ENCODE results near the gene DEGS1. TPM values are rescaled to one million over a fixed set of nuclear protein-coding genes. Genes with fewer than 3 reads are reported as not detected.

The DEGS1 gene
- total and polyA plus RNA-seq, 12 donors = 24.5 to 77.4 (median 48.2) TPM

GRCh38 chr1:224182057-224182865, 779 bp upstream of the DEGS1 start:
- H3K36me3 ChIP-seq (replicated peaks in 1 of 2) = no peaks in the 10 kb centered on the region
- H3K27ac ChIP-seq = peak overlapping the region; percentile 67 to 99 (median 90)
- no peaks in the 10 kb centered on the region for H3K27me3 ChIP-seq
- intact Hi-C loops (cut with DNase I) = no loop called here
- no peak for DNase-seq
- no peaks in the 10 kb centered on the region for H3K9me3 ChIP-seq (replicated peaks in 1 of 3)
- peaks cover 9 to 18% of the 10 kb centered on the region in 2 donors for H3K4me1 ChIP-seq (replicated peaks in 1 of 2)
- 63 to 73% (median 67%) methylated on average over 22 of the region's 22 CpGs for WGBS, 4 donors
- no peak for TF ChIP-seq CTCF (IDR thresholded peaks at IDR 0.05)
- no peak for TF ChIP-seq POLR2A (IDR thresholded peaks at IDR 0.05)
- H3K4me3 ChIP-seq = peak overlapping the region; percentile 56 to 98 (median 74)

GRCh38 chr1:224183591-224184312, 712 bp downstream of the DEGS1 start:
- H3K4me1 ChIP-seq (replicated peaks in 1 of 2) = peaks cover 9 to 18% of the 10 kb centered on the region in 2 donors
- peak overlapping the region; percentile 54 to 99 (median 90) for H3K27ac ChIP-seq
- 1 to 3% (median 1%) methylated on average over 6 to 53 of the region's 53 CpGs for WGBS, 4 donors
- peak; percentile 50 to 65 (median 58) for DNase-seq
- no peaks in the 10 kb centered on the region for H3K27me3 ChIP-seq
- no peaks in the 10 kb centered on the region for H3K9me3 ChIP-seq (replicated peaks in 1 of 3)
- intact Hi-C loops (cut with DNase I) = no loop called here
- H3K4me3 ChIP-seq = peak overlapping the region; percentile 56 to 98 (median 74)
- TF ChIP-seq POLR2A (IDR thresholded peaks at IDR 0.05) = no peak
- H3K36me3 ChIP-seq (replicated peaks in 1 of 2) = no peaks in the 10 kb centered on the region

GRCh38 chr1:224185208-224185607, 2.2 kb downstream of the DEGS1 start:
- Histone ChIP-seq H3K4me3 (no peak overlapping the region), H3K36me3 (replicated peaks in 1 of 2) (peaks cover 0 to 3% of the 10 kb centered on the region in 2 donors), H3K9me3 (replicated peaks in 1 of 3) (no peaks in the 10 kb centered on the region), H3K27ac (no peak overlapping the region), H3K27me3 (no peaks in the 10 kb centered on the region), H3K4me1 (replicated peaks in 1 of 2) (peaks cover 9 to 18% of the 10 kb centered on the region in 2 donors)
- intact Hi-C loops (cut with DNase I) = no loop called here
- no peak for DNase-seq
- 92 to 98% (median 96%) methylated on average over 8 of the region's 8 CpGs for WGBS, 4 donors
- no peak for TF ChIP-seq POLR2A (IDR thresholded peaks at IDR 0.05)
- no peak for TF ChIP-seq CTCF (IDR thresholded peaks at IDR 0.05)

- intact Hi-C loops (cut with DNase I) = no loop called here
- peaks cover 4 to 11% of the 10 kb centered on the region in 2 donors for H3K4me1 ChIP-seq (replicated peaks in 1 of 2)
Measured at GRCh38 chr1:224188286-224188685, 5.2 kb downstream of the DEGS1 start.

More at GRCh38 chr1:224188286-224188685, 5.2 kb downstream of the DEGS1 start:
- Histone ChIP-seq H3K27me3 (no peaks in the 10 kb centered on the region), H3K9me3 (replicated peaks in 1 of 3) (no peaks in the 10 kb centered on the region), H3K36me3 (replicated peaks in 1 of 2) (peaks cover 0 to 24% of the 10 kb centered on the region in 2 donors), H3K4me3 (no peak overlapping the region), H3K27ac (no peak overlapping the region)
- no peak for DNase-seq
- 94 to 98% (median 96%) methylated on average over 2 of the region's 2 CpGs for WGBS, 4 donors
- TF ChIP-seq POLR2A (IDR thresholded peaks at IDR 0.05) = no peak
- no peak for TF ChIP-seq CTCF (IDR thresholded peaks at IDR 0.05)
